H1 (cell line): ENCODE results near the gene PLCL1.

Experiments
- BACH1 ChIP-seq: IDR thresholded peaks from 2 replicates; pipeline ENCODE4 v1.6.1; 2012; ENCODE audit warnings: low read length, improper control_type of control experiment
- CTCF ChIP-seq, 3 experiments: IDR thresholded peaks; 1 replicate in 2 of 3; 2 replicates in 1 of 3; pipeline versions ENCODE4 v1.5.1 to v1.6.1; 2011; ENCODE audit warnings: low read length in 3 of 3, mild to moderate bottlenecking in 3 of 3, inconsistent platforms in 2 of 3, low read depth in 1 of 3, moderate library complexity in 1 of 3; ENCODE audit not compliant: insufficient read depth in 1 of 3; ENCODE audit errors: control extremely low read depth in 1 of 3
- POLR2A ChIP-seq, 2 experiments: IDR thresholded peaks; 1 replicate in 1 of 2; 2 replicates in 1 of 2; pipeline ENCODE4 v1.6.1; 2011; ENCODE audit warnings: low read depth in 2 of 2, low read length in 2 of 2, mild to moderate bottlenecking in 2 of 2; ENCODE audit errors: control extremely low read depth in 1 of 2
- SUZ12 ChIP-seq: fragments of 200-600 bp; sonication (generic); IDR thresholded peaks from 2 replicates; pipeline ENCODE4 v1.6.1; 2012; ENCODE audit warnings: mild to moderate bottlenecking, inconsistent platforms, low read length, moderate library complexity, mixed read lengths

- TF ChIP-seq SUZ12 (no peak), POLR2A (IDR thresholded peaks at IDR 0.05; ENCODE audit: control extremely low read depth in 1 of 2, low read depth in 2 of 2, low read length in 2 of 2) (no peak), BACH1 (no peak), CTCF (IDR thresholded peaks at IDR 0.05; ENCODE audit: control extremely low read depth in 1 of 3, insufficient read depth in 1 of 3, low read depth in 1 of 3, low read length in 3 of 3) (no peak)
These were observed 356.8 kb downstream of the PLCL1 start for GRCh38 chr2:198161151-198161550.
